Fibroblast of villous mesenchyme (primary cell): Measurements from ENCODE around the gene DCAF4L1. TPM values are rescaled to one million over a fixed set of nuclear protein-coding genes. Genes with fewer than 3 reads are reported as not detected.
A peak's percentile ranks its signal among the peaks of the same experiment; 100 is the strongest.

ENCODE experiments used
- DNase-seq: peaks from one replicate; pipeline ENCODE4 v3.0.0-alpha.2; 2010; ENCODE audit warnings: low read depth
- H3K4me3 ChIP-seq: 2 replicates; pipeline ENCODE4 v1.5.1; 2011; ENCODE audit warnings: low read depth, mild to moderate bottlenecking, low read length
- CTCF ChIP-seq: IDR thresholded peaks from 2 replicates; pipeline ENCODE4 v1.5.1; 2012; ENCODE audit warnings: low read depth, mild to moderate bottlenecking, low read length; ENCODE audit not compliant: insufficient read depth
- total RNA-seq: library from RNA; depleted of rRNA; stranded (reverse); fragments of >200 nt; gene quantifications from 2 replicates; pipeline ENCODE4 v1.2.3, GENCODE V29; 2012

Gene DCAF4L1
- total RNA-seq, 1 donor, result under 0.01 TPM

GRCh38 chr4:41939016-41939626, 42.4 kb upstream of the DCAF4L1 start:
- peak; percentile 91 for DNase-seq
- TF ChIP-seq CTCF, result no peak
- H3K4me3 ChIP-seq, result no peak overlapping the region

- TF ChIP-seq CTCF, result no peak
Measured at GRCh38 chr4:41940834-41941233, 40.7 kb upstream of the DCAF4L1 start.

GRCh38 chr4:41943506-41943905, 38.0 kb upstream of the DCAF4L1 start:
- H3K4me3 ChIP-seq, result no peak overlapping the region
- TF ChIP-seq CTCF, result no peak
- peak; percentile 12 for DNase-seq

More at GRCh38 chr4:41940834-41941233, 40.7 kb upstream of the DCAF4L1 start:
- no peak overlapping the region for H3K4me3 ChIP-seq
- DNase-seq, result peak; percentile 10

DNA sequence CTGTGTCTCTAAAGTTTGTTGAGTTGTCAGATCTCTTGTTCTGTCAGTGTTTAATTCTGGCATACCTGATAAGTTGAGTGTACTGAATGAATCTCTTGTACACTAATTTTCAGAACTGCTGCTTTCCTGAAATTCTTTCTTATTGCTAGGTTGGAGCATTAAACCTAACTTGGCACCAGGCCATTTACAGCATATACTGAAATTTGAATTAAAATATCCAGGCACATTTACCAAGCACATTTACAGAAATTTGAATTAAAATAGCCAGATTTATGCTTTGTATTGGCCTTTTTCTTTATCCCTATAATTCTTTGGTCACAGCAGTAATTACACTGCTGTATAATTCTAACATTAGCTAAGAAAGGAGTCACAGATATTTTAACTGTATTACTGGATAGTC, 37.5 kb upstream of the DCAF4L1 start:
- H3K4me3 ChIP-seq, result no peak overlapping the region
- no peak for DNase-seq
- no peak for TF ChIP-seq CTCF

DNA sequence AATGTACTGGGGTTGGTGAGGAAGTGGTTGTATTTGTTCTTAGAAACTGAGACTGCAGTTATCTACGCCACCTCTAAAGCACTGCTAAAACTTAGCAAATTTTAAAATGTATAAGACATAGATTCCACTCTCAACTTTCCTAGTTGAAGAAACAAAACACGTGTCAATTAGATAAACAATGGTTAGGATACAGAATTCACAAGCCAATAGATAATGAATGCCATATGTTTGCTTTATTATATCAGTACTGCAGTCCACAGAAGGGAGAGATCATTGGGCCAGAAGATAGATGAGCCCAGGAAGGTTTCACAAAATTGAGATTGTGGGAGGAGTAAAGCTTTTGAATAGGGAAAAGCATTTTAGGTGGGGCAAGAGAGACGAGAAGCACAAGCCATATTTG, 32.0 kb upstream of the DCAF4L1 start:
- no peak for TF ChIP-seq CTCF
- DNase-seq, result no peak
- no peak overlapping the region for H3K4me3 ChIP-seq

DNA sequence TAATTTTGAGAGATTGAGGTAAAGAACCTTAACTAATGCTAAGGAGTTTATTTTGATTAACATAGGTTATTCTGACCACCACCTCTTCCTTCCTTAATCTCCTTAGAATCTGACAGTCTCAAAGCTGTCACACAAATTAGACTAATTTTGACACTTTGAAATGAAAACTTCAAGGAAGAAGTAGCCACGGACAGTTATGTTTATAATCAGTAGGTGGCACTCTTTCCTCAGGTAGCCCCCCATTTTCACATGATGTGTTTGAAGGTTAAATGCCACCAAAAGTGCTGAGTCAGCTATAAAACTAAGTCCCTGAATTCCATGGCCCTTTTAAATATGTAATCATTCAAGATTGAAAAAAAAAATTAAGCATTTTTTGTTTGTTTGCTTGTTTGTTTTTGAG, 23.9 kb upstream of the DCAF4L1 start:
- peak; percentile 35 for TF ChIP-seq CTCF
- peak; percentile 23 for DNase-seq
- H3K4me3 ChIP-seq, result no peak overlapping the region

- peak overlapping the region; percentile 26 for H3K4me3 ChIP-seq
- peak; percentile 50 for TF ChIP-seq CTCF
- peak; percentile 41 for DNase-seq
Measured at GRCh38 chr4:41963105-41963504, 18.5 kb upstream of the DCAF4L1 start.
